HepG2 (cell line): ENCODE measurements around the gene UNG. TPM values are rescaled to one million over a fixed set of nuclear protein-coding genes. Genes with fewer than 3 reads are reported as not detected.

Experiments
- AGO1 ChIP-seq: fragments of 200-400 bp; formaldehyde crosslinking; IDR thresholded peaks from 2 replicates; pipeline ENCODE4 v1.6.1; 2017; ENCODE audit warnings: mild to moderate bottlenecking, low read depth, low read length, moderate library complexity; ENCODE audit not compliant: poor library complexity, severe bottlenecking
- HDAC1 ChIP-seq: sonication (generic); formaldehyde crosslinking; IDR thresholded peaks from 2 replicates; pipeline ENCODE4 v1.5.1; 2020; ENCODE audit warnings: mild to moderate bottlenecking, missing genetic modification reagents
- HNRNPUL1 ChIP-seq: fragments of 200-400 bp; formaldehyde crosslinking; IDR thresholded peaks from 2 replicates; pipeline ENCODE4 v1.6.1; 2017; ENCODE audit warnings: low read depth, mild to moderate bottlenecking, low read length, moderate library complexity
- KAT2B ChIP-seq: fragments of 150-350 bp; IDR thresholded peaks from 2 replicates; pipeline ENCODE4 v1.6.1; 2014; ENCODE audit warnings: low read depth, low read length, borderline replicate concordance
- MXI1 ChIP-seq: IDR thresholded peaks from 3 replicates; pipeline ENCODE4 v1.6.1; 2012; ENCODE audit warnings: low read depth, low read length, inconsistent platforms, borderline replicate concordance
- POLR2G ChIP-seq: fragments of 200-400 bp; formaldehyde crosslinking; IDR thresholded peaks from 2 replicates; pipeline ENCODE4 v1.6.1; 2018; ENCODE audit warnings: mild to moderate bottlenecking, low read depth, low read length, moderate library complexity
- RBM22 ChIP-seq: fragments of 200-400 bp; formaldehyde crosslinking; optimal IDR thresholded peaks from 2 replicates; pipeline ENCODE3; 2017; ENCODE audit warnings: mild to moderate bottlenecking, low read length, moderate library complexity
- ZNF24 ChIP-seq: fragments of 450-650 bp; IDR thresholded peaks from 2 replicates; pipeline ENCODE4 v1.6.1; 2017; ENCODE audit warnings: antibody characterized with exemption, mild to moderate bottlenecking
- ZNF317 ChIP-seq: sonication (generic); formaldehyde crosslinking; IDR thresholded peaks from 2 replicates; pipeline ENCODE4 v1.5.0; 2020; ENCODE audit warnings: mild to moderate bottlenecking, missing genetic modification reagents
- ZNF460 ChIP-seq: sonication (generic); formaldehyde crosslinking; IDR thresholded peaks from 2 replicates; pipeline ENCODE4 v1.5.1; 2020; ENCODE audit warnings: missing genetic modification reagents, mild to moderate bottlenecking, borderline replicate concordance
- ZNF547 ChIP-seq: sonication (generic); formaldehyde crosslinking; IDR thresholded peaks from 2 replicates; pipeline ENCODE4 v1.5.1; 2020; ENCODE audit warnings: mild to moderate bottlenecking, missing genetic modification reagents
- ZNF883 ChIP-seq: sonication (generic); formaldehyde crosslinking; IDR thresholded peaks from 2 replicates; pipeline ENCODE4 v1.5.1; 2020; ENCODE audit warnings: mild to moderate bottlenecking, missing genetic modification reagents; ENCODE audit errors: not compliant biosample characterization
- polyA plus RNA-seq, 8 experiments: library from polyadenylated mRNA; depleted of rRNA in 3 of 8; stranded (reverse) in 7 of 8; unstranded in 1 of 8; fragments of >200 nt; fragmentation: Illumina TruSeq in 4 of 8; extraction: Trizol in 4 of 8; gene quantifications; 2 replicates each; pipeline versions ENCODE4 v1.2.1 to v1.2.3, GENCODE V29; 2011 to 2016; ENCODE audit warnings: low read depth in 4 of 8, missing spikeins in 1 of 8, mixed read lengths in 1 of 8; ENCODE audit not compliant: insufficient read depth in 1 of 8
- total RNA-seq, 5 experiments: library from RNA; depleted of rRNA; stranded (reverse); fragments of >200 nt; fragmentation: Illumina TruSeq; extraction: Trizol; gene quantifications; 2 replicates each; pipeline ENCODE4 v1.2.3, GENCODE V29; 2016; ENCODE audit warnings: low read depth in 1 of 5
- TF ChIP-seq, protein P1 (sequence below): sonication (generic); formaldehyde crosslinking; conservative IDR thresholded peaks from 2 replicates; pipeline ENCODE4 v1.8.0; 2022; ENCODE audit warnings: low read depth, missing genetic modification reagents
- TF ChIP-seq, protein P2 (sequence below): sonication (generic); formaldehyde crosslinking; IDR thresholded peaks from 2 replicates; pipeline ENCODE4 v1.5.0; 2020; ENCODE audit warnings: mild to moderate bottlenecking, missing genetic modification reagents, moderate library complexity
- TF ChIP-seq, protein P3 (sequence below): sonication (generic); formaldehyde crosslinking; IDR thresholded peaks from 2 replicates; pipeline ENCODE4 v1.4.0; 2020; ENCODE audit warnings: low read depth, mild to moderate bottlenecking, missing genetic modification reagents
- TF ChIP-seq, protein P4 (sequence below): sonication (generic); formaldehyde crosslinking; IDR thresholded peaks from 2 replicates; pipeline ENCODE4 v1.9.0; 2021; ENCODE audit warnings: missing genetic modification reagents, borderline replicate concordance
- TF ChIP-seq, protein P5 (sequence below): sonication (generic); formaldehyde crosslinking; IDR thresholded peaks from 2 replicates; pipeline ENCODE4 v1.5.0; 2020; ENCODE audit warnings: mild to moderate bottlenecking, missing genetic modification reagents
- TF ChIP-seq, protein P6 (sequence below): sonication (generic); formaldehyde crosslinking; conservative IDR thresholded peaks from 2 replicates; pipeline ENCODE4 v1.4.0; 2020; ENCODE audit warnings: missing genetic modification reagents

UNG gene
- total and polyA plus RNA-seq, 2 of the 13 experiments (the other 11 are each of a cell fraction or from before 2014, with no cell fraction given), result 23.3 to 114 TPM

DNA sequence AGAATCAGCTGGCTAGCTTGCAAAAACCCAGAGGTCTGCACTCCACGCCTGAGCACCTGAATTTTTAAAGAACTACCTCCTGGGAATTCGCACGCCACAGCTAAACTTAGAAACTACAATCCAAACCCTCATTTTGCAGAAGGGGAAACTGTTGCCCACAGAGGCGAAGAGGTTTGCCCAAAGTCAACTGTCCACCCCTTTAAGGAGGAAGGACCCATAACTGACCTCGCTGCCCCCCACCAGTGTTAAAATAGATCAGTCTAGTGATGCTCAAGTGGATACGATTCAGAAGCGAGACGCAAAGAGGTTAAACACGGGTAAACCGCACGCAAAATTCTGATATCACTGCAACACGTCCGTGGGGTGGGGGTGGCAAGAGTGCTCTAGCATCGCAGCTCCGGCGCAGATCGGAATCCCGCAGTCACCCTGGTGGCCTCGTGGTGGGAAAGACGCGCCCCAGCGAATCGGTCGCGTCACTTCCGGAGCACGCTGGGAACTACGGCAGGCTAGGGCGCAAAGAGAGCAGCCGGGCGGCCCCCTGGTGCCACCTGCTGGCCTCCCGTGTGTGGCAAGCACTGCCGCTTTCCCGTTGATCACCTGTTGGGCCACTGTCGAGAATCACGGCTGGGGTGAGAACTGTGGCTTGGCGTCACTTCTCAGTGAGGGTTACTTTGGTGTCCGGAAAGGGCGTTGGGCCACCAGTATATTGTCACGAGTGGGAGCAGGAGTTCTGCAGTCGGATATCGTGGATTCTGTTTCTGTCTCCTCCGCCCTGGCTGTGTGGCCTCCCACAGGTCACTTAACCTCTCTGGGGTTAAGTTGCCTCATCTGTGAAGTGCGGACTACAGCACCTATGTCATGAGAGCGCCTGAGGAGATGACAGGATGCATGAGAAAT is 4.1 kb upstream of the UNG start, which contains the start of gene ALKBH2 (continued):
- TF ChIP-seq, protein P1, sequence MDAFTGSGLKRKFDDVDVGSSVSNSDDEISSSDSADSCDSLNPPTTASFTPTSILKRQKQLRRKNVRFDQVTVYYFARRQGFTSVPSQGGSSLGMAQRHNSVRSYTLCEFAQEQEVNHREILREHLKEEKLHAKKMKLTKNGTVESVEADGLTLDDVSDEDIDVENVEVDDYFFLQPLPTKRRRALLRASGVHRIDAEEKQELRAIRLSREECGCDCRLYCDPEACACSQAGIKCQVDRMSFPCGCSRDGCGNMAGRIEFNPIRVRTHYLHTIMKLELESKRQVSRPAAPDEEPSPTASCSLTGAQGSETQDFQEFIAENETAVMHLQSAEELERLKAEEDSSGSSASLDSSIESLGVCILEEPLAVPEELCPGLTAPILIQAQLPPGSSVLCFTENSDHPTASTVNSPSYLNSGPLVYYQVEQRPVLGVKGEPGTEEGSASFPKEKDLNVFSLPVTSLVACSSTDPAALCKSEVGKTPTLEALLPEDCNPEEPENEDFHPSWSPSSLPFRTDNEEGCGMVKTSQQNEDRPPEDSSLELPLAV (CRISPR knock-in tag), result 0 out of 2 replicates have a peak, but pooled peaks have one; percentile 68
- TF ChIP-seq, protein P2, sequence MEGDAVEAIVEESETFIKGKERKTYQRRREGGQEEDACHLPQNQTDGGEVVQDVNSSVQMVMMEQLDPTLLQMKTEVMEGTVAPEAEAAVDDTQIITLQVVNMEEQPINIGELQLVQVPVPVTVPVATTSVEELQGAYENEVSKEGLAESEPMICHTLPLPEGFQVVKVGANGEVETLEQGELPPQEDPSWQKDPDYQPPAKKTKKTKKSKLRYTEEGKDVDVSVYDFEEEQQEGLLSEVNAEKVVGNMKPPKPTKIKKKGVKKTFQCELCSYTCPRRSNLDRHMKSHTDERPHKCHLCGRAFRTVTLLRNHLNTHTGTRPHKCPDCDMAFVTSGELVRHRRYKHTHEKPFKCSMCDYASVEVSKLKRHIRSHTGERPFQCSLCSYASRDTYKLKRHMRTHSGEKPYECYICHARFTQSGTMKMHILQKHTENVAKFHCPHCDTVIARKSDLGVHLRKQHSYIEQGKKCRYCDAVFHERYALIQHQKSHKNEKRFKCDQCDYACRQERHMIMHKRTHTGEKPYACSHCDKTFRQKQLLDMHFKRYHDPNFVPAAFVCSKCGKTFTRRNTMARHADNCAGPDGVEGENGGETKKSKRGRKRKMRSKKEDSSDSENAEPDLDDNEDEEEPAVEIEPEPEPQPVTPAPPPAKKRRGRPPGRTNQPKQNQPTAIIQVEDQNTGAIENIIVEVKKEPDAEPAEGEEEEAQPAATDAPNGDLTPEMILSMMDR (CRISPR knock-in tag), result peak; percentile 100
- TF ChIP-seq HNRNPUL1, result no peak
- TF ChIP-seq POLR2G, result peak; percentile 77
- TF ChIP-seq RBM22, result no peak
- TF ChIP-seq, protein P3, sequence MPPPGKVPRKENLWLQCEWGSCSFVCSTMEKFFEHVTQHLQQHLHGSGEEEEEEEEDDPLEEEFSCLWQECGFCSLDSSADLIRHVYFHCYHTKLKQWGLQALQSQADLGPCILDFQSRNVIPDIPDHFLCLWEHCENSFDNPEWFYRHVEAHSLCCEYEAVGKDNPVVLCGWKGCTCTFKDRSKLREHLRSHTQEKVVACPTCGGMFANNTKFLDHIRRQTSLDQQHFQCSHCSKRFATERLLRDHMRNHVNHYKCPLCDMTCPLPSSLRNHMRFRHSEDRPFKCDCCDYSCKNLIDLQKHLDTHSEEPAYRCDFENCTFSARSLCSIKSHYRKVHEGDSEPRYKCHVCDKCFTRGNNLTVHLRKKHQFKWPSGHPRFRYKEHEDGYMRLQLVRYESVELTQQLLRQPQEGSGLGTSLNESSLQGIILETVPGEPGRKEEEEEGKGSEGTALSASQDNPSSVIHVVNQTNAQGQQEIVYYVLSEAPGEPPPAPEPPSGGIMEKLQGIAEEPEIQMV, result peak; percentile 81; the same call in 1 of the 2 replicates
- peak; percentile 98 for TF ChIP-seq ZNF883 (CRISPR knock-in tag)
- TF ChIP-seq ZNF24, result no peak
- TF ChIP-seq MXI1, result peak; percentile 96; the same call in 2 of the 3 replicates
- TF ChIP-seq AGO1, result peak; percentile 59
- TF ChIP-seq ZNF460 (CRISPR knock-in tag), result no peak
- peak; percentile 80; the same call in 1 of the 2 replicates for TF ChIP-seq ZNF317
- TF ChIP-seq, protein P4, sequence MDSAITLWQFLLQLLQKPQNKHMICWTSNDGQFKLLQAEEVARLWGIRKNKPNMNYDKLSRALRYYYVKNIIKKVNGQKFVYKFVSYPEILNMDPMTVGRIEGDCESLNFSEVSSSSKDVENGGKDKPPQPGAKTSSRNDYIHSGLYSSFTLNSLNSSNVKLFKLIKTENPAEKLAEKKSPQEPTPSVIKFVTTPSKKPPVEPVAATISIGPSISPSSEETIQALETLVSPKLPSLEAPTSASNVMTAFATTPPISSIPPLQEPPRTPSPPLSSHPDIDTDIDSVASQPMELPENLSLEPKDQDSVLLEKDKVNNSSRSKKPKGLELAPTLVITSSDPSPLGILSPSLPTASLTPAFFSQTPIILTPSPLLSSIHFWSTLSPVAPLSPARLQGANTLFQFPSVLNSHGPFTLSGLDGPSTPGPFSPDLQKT (CRISPR knock-in tag), result no peak
- TF ChIP-seq, protein P5, sequence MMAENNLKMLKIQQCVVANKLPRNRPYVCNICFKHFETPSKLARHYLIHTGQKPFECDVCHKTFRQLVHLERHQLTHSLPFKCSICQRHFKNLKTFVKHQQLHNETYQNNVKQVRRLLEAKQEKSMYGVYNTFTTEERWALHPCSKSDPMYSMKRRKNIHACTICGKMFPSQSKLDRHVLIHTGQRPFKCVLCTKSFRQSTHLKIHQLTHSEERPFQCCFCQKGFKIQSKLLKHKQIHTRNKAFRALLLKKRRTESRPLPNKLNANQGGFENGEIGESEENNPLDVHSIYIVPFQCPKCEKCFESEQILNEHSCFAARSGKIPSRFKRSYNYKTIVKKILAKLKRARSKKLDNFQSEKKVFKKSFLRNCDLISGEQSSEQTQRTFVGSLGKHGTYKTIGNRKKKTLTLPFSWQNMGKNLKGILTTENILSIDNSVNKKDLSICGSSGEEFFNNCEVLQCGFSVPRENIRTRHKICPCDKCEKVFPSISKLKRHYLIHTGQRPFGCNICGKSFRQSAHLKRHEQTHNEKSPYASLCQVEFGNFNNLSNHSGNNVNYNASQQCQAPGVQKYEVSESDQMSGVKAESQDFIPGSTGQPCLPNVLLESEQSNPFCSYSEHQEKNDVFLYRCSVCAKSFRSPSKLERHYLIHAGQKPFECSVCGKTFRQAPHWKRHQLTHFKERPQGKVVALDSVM (CRISPR knock-in tag), result peak; percentile 59
- peak; percentile 96 for TF ChIP-seq HDAC1 (CRISPR knock-in tag)
- TF ChIP-seq ZNF547 (CRISPR knock-in tag), result peak; percentile 98
- TF ChIP-seq, protein P6, sequence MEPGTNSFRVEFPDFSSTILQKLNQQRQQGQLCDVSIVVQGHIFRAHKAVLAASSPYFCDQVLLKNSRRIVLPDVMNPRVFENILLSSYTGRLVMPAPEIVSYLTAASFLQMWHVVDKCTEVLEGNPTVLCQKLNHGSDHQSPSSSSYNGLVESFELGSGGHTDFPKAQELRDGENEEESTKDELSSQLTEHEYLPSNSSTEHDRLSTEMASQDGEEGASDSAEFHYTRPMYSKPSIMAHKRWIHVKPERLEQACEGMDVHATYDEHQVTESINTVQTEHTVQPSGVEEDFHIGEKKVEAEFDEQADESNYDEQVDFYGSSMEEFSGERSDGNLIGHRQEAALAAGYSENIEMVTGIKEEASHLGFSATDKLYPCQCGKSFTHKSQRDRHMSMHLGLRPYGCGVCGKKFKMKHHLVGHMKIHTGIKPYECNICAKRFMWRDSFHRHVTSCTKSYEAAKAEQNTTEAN (CRISPR knock-in tag), result peak; percentile 85; the same call in 1 of the 2 replicates
- no peak for TF ChIP-seq KAT2B
